Measurements from ENCODE around the gene SLC16A8. TPM values are rescaled to one million over a fixed set of nuclear protein-coding genes. Genes with fewer than 3 reads are reported as not detected.
A peak's percentile ranks its signal among the peaks of the same experiment; 100 is the strongest.

The SLC16A8 gene
- polyA plus RNA-seq, 1 donor (not counting 4 experiments of a cell fraction or from before 2014, with no cell fraction given): not detected

GRCh38 chr22:38097557-38098409 is 13.8 kb upstream of the SLC16A8 start:
- dilution Hi-C loops (cut with MboI; ENCODE audit: extremely low pct_ligation_motif_present, low sequenced_read_pairs): no loop called here
- no peaks in the 10 kb centered on the region for H3K79me2 ChIP-seq (ENCODE audit: control insufficient read depth, insufficient read depth, low read length)
- H3K9me3 ChIP-seq (ENCODE audit: control insufficient read depth, low read depth, low read length): no peaks in the 10 kb centered on the region
- no peaks in the 10 kb centered on the region for H3K9me1 ChIP-seq (ENCODE audit: control insufficient read depth, extremely low read depth, insufficient read depth, low read length)
- no peak overlapping the region for H3K27ac ChIP-seq (ENCODE audit: control insufficient read depth, insufficient read depth, low read length)
- no peak overlapping the region for H3K4me2 ChIP-seq (ENCODE audit: control insufficient read depth, extremely low read depth, insufficient read depth, low read depth, low read length)
- FAIRE-seq: no peak
- no peak overlapping the region for H2AFZ ChIP-seq (ENCODE audit: control insufficient read depth, low read length)
- H4K20me1 ChIP-seq (ENCODE audit: control insufficient read depth, extremely low read depth, insufficient read depth, low read length): no peaks in the 10 kb centered on the region
- no peak for TF ChIP-seq EZH2 (IDR thresholded peaks at IDR 0.05; ENCODE audit: low read length)
- TF ChIP-seq, protein P1, sequence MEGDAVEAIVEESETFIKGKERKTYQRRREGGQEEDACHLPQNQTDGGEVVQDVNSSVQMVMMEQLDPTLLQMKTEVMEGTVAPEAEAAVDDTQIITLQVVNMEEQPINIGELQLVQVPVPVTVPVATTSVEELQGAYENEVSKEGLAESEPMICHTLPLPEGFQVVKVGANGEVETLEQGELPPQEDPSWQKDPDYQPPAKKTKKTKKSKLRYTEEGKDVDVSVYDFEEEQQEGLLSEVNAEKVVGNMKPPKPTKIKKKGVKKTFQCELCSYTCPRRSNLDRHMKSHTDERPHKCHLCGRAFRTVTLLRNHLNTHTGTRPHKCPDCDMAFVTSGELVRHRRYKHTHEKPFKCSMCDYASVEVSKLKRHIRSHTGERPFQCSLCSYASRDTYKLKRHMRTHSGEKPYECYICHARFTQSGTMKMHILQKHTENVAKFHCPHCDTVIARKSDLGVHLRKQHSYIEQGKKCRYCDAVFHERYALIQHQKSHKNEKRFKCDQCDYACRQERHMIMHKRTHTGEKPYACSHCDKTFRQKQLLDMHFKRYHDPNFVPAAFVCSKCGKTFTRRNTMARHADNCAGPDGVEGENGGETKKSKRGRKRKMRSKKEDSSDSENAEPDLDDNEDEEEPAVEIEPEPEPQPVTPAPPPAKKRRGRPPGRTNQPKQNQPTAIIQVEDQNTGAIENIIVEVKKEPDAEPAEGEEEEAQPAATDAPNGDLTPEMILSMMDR (optimal IDR thresholded peaks at IDR 0.05 in 1 of 3, IDR thresholded peaks at IDR 0.05 in 1 of 3, conservative IDR thresholded peaks at IDR 0.05 in 1 of 3; ENCODE audit: extremely low read depth in 1 of 3, insufficient read depth in 2 of 3, low read length in 3 of 3): peak in 2 of 3 experiments; percentile 21 to 41
- H3K4me1 ChIP-seq (ENCODE audit: control insufficient read depth, extremely low read depth, insufficient read depth, low read length): no peaks in the 10 kb centered on the region
- H3K9ac ChIP-seq (ENCODE audit: control insufficient read depth, extremely low read depth, insufficient read depth, low read length): no peak overlapping the region
- H3K4me3 ChIP-seq (ENCODE audit: control insufficient read depth in 2 of 3, extremely low read depth in 1 of 3, insufficient read depth in 2 of 3, low read depth in 1 of 3, low read length in 3 of 3): no peak overlapping the region
- H3K27me3 ChIP-seq (ENCODE audit: control insufficient read depth, extremely low read depth, insufficient read depth, low read length): no peaks in the 10 kb centered on the region
- DNase-seq (ENCODE audit: low read depth, low spot score): no peak
- H3K36me3 ChIP-seq (ENCODE audit: control insufficient read depth in 2 of 2, extremely low read depth in 1 of 2, insufficient read depth in 2 of 2, low read length in 2 of 2): no peaks in the 10 kb centered on the region

DNA sequence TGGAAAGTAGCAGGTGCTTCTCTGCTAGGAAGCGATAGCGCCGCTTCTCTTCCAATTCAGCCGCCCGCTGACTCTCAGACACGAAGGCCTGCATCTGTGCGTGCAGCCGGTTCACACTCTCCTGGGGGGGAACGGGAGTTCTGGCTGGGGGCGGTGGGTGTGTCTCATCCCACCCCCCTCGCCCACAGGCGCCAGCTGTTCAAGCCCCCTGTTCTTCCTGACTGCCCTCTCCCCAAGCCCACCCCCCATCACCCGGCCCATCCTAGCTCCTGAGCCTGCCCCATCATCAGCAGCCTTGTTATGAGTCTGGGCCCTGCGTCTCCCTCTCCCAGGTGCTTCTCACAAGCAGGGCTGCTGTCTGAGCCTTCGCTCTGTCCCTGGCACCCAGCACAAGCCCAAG is 13.1 kb upstream of the SLC16A8 start:
- dilution Hi-C loops (cut with MboI; ENCODE audit: extremely low pct_ligation_motif_present, low sequenced_read_pairs): no loop called here

More for the DNA sequence above, 13.1 kb upstream of the SLC16A8 start:
- Histone ChIP-seq H3K79me2 (ENCODE audit: control insufficient read depth, insufficient read depth, low read length) (no peaks in the 10 kb centered on the region), H4K20me1 (ENCODE audit: control insufficient read depth, extremely low read depth, insufficient read depth, low read length) (no peaks in the 10 kb centered on the region), H3K4me1 (ENCODE audit: control insufficient read depth, extremely low read depth, insufficient read depth, low read length) (no peaks in the 10 kb centered on the region), H3K36me3 (ENCODE audit: control insufficient read depth in 2 of 2, extremely low read depth in 1 of 2, insufficient read depth in 2 of 2, low read length in 2 of 2) (no peaks in the 10 kb centered on the region), H3K9me3 (ENCODE audit: control insufficient read depth, low read depth, low read length) (no peaks in the 10 kb centered on the region), H3K27me3 (ENCODE audit: control insufficient read depth, extremely low read depth, insufficient read depth, low read length) (no peaks in the 10 kb centered on the region), H2AFZ (ENCODE audit: control insufficient read depth, low read length) (no peak overlapping the region), H3K9me1 (ENCODE audit: control insufficient read depth, extremely low read depth, insufficient read depth, low read length) (no peaks in the 10 kb centered on the region), H3K27ac (ENCODE audit: control insufficient read depth, insufficient read depth, low read length) (no peak overlapping the region), H3K4me2 (ENCODE audit: control insufficient read depth, extremely low read depth, insufficient read depth, low read depth, low read length) (no peak overlapping the region), H3K9ac (ENCODE audit: control insufficient read depth, extremely low read depth, insufficient read depth, low read length) (no peak overlapping the region), H3K4me3 (ENCODE audit: control insufficient read depth in 2 of 3, extremely low read depth in 1 of 3, insufficient read depth in 2 of 3, low read depth in 1 of 3, low read length in 3 of 3) (no peak overlapping the region)
- DNase-seq (ENCODE audit: low read depth, low spot score): no peak
- TF ChIP-seq, protein P1 (optimal IDR thresholded peaks at IDR 0.05 in 1 of 3, IDR thresholded peaks at IDR 0.05 in 1 of 3, conservative IDR thresholded peaks at IDR 0.05 in 1 of 3; ENCODE audit: extremely low read depth in 1 of 3, insufficient read depth in 2 of 3, low read length in 3 of 3): no peak
- TF ChIP-seq EZH2 (IDR thresholded peaks at IDR 0.05; ENCODE audit: low read length): no peak
- no peak for FAIRE-seq

Data from keratinocyte (primary cell).